Motor neuron (in vitro differentiated cells): ENCODE results near the gene LRP11. TPM values are rescaled to one million over a fixed set of nuclear protein-coding genes. Genes with fewer than 3 reads are reported as not detected.

Experiments used
- ATAC-seq, 8 experiments: fragments of 200-7000 bp; cut with Tn5 transposase; replicated peaks in 6 of 8; 2 replicates each; pipeline ENCODE4 v1.8.0; 2021; ENCODE audit warnings: mild to moderate bottlenecking in 8 of 8, moderate library complexity in 8 of 8
- H3K27ac ChIP-seq, 2 donors: fragments of 250-450 bp; sonication (Bioruptor Pico); 2 replicates each; pipeline ENCODE4 v1.9.0; 2021; ENCODE audit warnings: antibody characterized with exemption in 2 of 2, mild to moderate bottlenecking in 2 of 2, moderate library complexity in 1 of 2
- H3K4me1 ChIP-seq, 2 donors: fragments of 250-450 bp; sonication (Bioruptor Pico); replicated peaks in 1 of 2; 2 replicates each; pipeline ENCODE4 v1.6.1; 2021; ENCODE audit warnings: antibody characterized with exemption in 2 of 2, mild to moderate bottlenecking in 2 of 2, moderate library complexity in 1 of 2
- H3K4me3 ChIP-seq, 5 donors: fragments of 250-450 bp; sonication (Bioruptor Pico); 2 replicates each; pipeline ENCODE4 v1.9.0; 2021; ENCODE audit warnings: antibody characterized with exemption in 5 of 5, mild to moderate bottlenecking in 5 of 5, moderate library complexity in 4 of 5
- WGBS, 10 experiments: fragments of 450-650 bp; shearing (Covaris generic); methylation state at CpG; one replicate each; pipeline ENCODE4 v1.0.0; 2022; 5-methylcytosine and 5-hydroxymethylcytosine counted together
- in situ Hi-C, 9 experiments: fragments of 400-800 bp; cut with MboI; loops; one replicate each; pipeline ENCODE4 v1.15.0; 2021; ENCODE audit warnings: low sequenced_read_pairs in 9 of 9, low pct_unique_long_range_greater_than_20kb in 2 of 9; ENCODE audit not compliant: unreplicated experiment in 9 of 9
- total RNA-seq, 8 experiments: library from RNA; unstranded; fragments of 300-600 nt; gene quantifications; 2 replicates each; pipeline versions ENCODE4 v1.2.3 to v1.2.4, GENCODE V29; 2022

Gene LRP11
- total RNA-seq, 8 experiments from 2014 or later: 10.1 to 31.2 (median 21.5) TPM

- no peak overlapping the region for H3K27ac ChIP-seq
- 0 to 80% (median 23%) methylated on average over 1 to 5 of the region's 5 CpGs; no CpG with 5 or more reads in 4 of the 10 experiments for WGBS, 10 experiments
- H3K4me1 ChIP-seq: no peaks in the 10 kb centered on the region
- H3K4me3 ChIP-seq: no peak overlapping the region
- in situ Hi-C loops: no loop called here
- ATAC-seq: no peak
These were observed 39.9 kb upstream of the LRP11 start for GRCh38 chr6:149903938-149904611.

GRCh38 chr6:149901444-149902140, 37.4 kb upstream of the LRP11 start:
- Histone ChIP-seq H3K4me3 (no peak overlapping the region), H3K4me1 (no peaks in the 10 kb centered on the region), H3K27ac (no peak overlapping the region)
- no peak for ATAC-seq
- in situ Hi-C loops: no loop called here
- WGBS, 10 experiments: 62 to 83% (median 70%) methylated on average over 3 to 6 of the region's 6 CpGs; no CpG with 5 or more reads in 3 of the 10 experiments

DNA sequence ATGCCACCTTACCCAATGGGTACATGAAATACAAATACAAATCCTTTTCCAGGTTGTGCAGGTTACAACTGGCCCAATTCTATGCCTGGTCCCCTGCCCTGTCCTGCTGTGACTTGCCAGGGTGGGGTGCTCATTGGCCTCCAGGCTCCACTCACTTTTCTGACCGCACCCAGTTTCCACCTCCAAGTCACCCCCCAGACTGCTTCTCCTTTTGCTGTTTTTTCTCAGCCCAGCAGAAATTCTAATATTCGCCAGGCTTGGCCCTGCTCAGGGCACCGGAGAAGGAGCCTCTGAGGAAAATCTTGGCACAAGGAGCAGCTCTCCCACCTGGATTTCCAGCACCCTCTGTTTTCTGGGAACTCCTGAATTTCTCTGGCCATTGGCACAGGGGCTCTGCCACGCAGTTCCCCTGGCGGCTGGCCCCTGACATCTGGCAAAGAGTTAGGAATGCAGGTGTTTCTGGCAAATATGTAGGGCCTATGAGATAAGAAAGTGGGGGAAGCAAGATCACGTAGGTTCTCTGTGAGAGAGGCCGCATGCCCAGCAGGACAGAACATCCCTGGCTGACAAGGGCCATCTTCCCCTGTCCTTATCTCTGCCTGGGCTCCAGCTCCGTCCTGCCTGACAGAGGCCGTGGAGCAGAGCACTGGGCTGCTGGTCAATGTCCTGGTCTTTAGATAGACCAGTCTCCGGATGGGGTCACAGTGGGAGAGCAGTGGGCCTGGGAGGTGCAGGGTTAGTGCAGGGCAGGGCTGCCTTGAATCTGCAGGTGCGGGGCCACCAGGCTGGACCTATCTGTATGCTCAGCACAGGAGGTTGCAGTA, 36.7 kb upstream of the LRP11 start:
- H3K27ac ChIP-seq: no peak overlapping the region
- H3K4me1 ChIP-seq: no peaks in the 10 kb centered on the region
- 60 to 100% (median 90%) methylated on average over 1 to 7 of the region's 11 CpGs; no CpG with 5 or more reads in 3 of the 10 experiments for WGBS, 10 experiments
- peak in 1 of 8 experiments; percentile 10 for ATAC-seq
- in situ Hi-C loops: no loop called here
- no peak overlapping the region for H3K4me3 ChIP-seq

- no peak for ATAC-seq
- 20 to 80% (median 68%) methylated on average over 1 to 4 of the region's 7 CpGs; no CpG with 5 or more reads in 2 of the 10 experiments for WGBS, 10 experiments
- Histone ChIP-seq H3K4me1 (no peaks in the 10 kb centered on the region), H3K27ac (no peak overlapping the region), H3K4me3 (no peak overlapping the region)
- in situ Hi-C loops: no loop called here
These were observed 35.9 kb upstream of the LRP11 start for GRCh38 chr6:149899926-149900619.

GRCh38 chr6:149899486-149899885, 35.3 kb upstream of the LRP11 start:
- no peak for ATAC-seq
- in situ Hi-C loops: no loop called here
- WGBS, 10 experiments: 0 to 93% (median 87%) methylated on average over 1 to 6 of the region's 6 CpGs; no CpG with 5 or more reads in 4 of the 10 experiments
- H3K4me1 ChIP-seq: no peaks in the 10 kb centered on the region
- no peak overlapping the region for H3K4me3 ChIP-seq
- no peak overlapping the region for H3K27ac ChIP-seq

DNA sequence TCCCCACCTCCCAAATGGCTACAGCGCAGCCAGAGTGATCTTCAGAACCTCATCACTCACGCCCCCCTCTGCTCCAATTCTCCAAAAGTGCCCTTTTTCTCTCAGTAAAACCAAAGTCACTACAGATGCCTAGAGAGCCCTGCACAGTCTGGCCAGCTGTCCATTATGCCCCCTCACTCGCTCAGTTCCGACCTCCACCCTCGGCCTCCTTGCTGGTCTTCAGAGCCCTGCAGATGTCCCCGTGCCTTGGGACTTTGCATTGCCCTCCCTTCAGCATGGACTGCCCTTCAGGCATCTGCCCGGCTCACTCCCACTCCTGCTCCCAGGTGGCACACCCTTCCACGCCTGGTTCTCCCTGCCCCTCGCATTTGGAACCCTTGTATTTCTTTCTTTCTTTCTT, 34.8 kb upstream of the LRP11 start:
- in situ Hi-C loops: no loop called here
- 70 to 90% (median 80%) methylated on average over 2 to 9 of the region's 9 CpGs; no CpG with 5 or more reads in 3 of the 10 experiments for WGBS, 10 experiments
- no peak for ATAC-seq
- Histone ChIP-seq H3K4me1 (no peaks in the 10 kb centered on the region), H3K4me3 (no peak overlapping the region), H3K27ac (no peak overlapping the region)

DNA sequence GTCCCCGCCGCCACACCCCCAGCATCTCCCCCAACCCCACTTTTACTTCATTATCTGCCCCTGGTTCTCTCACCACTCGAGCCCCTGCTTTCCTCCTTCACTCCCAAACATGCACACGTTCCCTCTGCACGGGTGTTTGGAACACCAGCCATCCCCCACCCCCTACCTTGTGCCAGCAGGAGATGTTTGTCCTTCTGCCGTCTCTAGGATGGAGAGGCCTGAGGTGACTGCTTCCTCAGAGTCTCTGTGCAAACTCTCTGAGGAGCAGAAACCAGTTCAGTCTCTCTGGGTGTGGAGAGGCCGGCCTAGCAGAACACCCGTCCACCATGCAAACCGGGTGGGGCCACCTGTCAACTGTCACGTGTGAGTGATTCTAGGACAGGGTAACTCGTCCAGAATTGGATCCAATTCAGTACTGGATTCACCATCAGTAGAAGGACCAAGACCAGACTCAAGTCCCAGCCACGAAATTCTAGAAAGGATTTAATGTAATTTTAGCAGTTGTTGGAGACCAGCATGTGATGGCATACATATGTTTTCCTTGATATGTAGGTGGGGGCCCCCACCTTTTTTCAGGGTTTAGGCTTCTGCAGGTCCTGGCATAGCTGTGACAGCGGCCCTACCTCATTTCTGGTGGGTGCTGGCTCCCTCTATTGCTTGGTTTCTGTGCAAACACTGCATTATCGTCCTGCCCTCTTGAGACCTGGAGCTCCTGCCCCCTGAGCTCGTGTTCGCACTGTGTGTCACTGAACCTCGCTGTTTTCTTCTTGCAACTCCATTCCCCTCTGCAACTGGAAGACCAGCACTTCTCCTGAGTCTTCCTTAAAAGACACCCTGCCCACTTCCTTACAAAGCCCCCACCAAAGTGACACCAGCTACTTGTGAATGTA, 33.9 kb upstream of the LRP11 start, which contains the start of gene RAET1E:
TSS of gene RAET1E (minus strand) at position 259 of the 890 bp plus-strand sequence. CDS start 7,212 bp downstream, outside the sequence.
- in situ Hi-C loops: no loop called here
- no peak within 1 kb of the TSS for H3K4me3 ChIP-seq
- peak in 2 of 8 experiments; percentile 4 to 15 for ATAC-seq
- 35 to 100% (median 53%) methylated on average over 1 to 8 of the region's 17 CpGs; no CpG with 5 or more reads in 1 of the 10 experiments for WGBS, 10 experiments
- H3K27ac ChIP-seq: no peak within 1 kb of the TSS
- no peaks in the 10 kb centered on the region for H3K4me1 ChIP-seq

DNA sequence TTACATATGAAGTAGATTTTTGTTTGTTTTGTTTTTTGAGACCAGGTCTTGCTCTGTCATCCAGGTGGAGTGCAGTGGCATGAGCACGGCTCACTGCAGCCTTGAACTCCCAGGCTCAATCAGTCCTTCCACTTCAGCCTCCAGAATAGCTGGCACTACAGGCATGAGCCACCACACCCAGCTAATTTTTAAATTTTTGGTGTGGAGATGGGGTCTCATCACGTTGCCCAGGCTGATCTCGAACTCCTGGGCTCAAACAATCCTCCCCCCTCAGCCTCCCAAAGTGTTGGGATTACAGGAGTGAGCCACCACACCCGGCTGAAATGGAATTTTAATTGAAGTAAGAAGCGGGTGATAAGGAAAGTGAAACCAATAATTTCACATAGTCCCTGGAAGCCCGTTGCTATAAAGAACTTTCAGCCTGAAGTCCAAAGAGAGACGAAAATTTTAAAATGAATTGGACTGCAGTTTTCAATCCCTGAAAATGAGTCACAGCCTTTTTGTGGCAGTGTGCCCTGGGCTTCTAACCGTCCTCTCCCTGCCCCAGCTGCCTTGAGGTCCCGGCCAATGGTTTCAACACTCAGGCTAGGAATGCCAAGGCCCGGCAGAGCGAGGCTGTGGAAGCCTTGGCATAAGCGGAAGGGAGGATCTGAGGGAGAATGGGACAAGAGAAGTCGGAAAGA, 33.0 kb upstream of the LRP11 start:
- WGBS, 10 experiments: 7 to 90% (median 59%) methylated on average over 1 to 12 of the region's 13 CpGs
- H3K4me3 ChIP-seq: no peak overlapping the region
- H3K4me1 ChIP-seq: no peaks in the 10 kb centered on the region
- in situ Hi-C loops: no loop called here
- ATAC-seq: peak in 3 of 8 experiments; percentile 32 to 79 (median 78)
- no peak overlapping the region for H3K27ac ChIP-seq

DNA sequence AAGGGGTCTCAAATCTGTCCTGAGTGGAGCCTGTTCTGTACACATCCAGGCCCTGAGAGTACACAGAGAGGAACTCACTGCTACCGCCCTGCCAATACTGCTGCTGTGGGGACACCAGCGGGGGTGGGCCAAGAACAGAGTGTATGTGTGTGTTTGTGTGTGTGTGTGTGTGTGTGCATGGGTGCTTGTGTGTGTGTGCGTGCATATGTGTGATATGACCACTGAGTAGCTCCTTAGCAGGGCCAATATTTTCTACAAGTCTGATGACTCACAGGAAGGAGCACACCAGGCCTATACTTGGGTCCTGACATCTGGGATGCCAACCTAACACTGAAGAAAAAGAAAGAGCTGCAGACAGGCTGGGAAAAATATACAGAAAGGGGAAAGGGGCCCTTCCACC, 32.3 kb upstream of the LRP11 start:
- H3K4me3 ChIP-seq: no peak overlapping the region
- H3K4me1 ChIP-seq: no peaks in the 10 kb centered on the region
- WGBS, 10 experiments: 57 to 80% (median 60%) methylated on average over 1 to 3 of the region's 3 CpGs; no CpG with 5 or more reads in 5 of the 10 experiments
- ATAC-seq: no peak
- H3K27ac ChIP-seq: no peak overlapping the region
- in situ Hi-C loops: no loop called here

DNA sequence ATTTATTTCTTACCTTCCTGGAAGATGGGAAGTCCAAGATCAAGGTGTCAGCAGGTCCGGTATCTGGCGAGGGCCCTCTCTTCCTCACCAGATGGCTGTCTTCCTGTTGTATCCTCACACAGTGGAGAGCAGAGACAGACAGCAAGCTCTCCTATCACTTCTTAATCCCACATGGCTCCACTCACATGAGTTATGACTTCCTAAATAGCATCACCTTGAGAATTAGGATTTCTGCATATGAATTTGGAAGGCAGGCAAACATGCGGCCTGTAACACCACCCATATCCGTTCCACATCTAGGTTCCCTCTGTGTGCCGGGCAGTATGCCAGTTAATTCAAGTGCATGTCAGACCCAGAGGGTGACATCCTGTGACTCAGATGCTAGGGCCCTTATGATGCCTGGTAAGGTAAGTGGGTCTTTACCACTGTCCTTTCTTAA, 31.7 kb upstream of the LRP11 start:
- ATAC-seq: peak in 2 of 8 experiments; percentile 5 to 54
- in situ Hi-C loops: no loop called here
- 79 to 92% (median 89%) methylated on average over 2 of the region's 5 CpGs; no CpG with 5 or more reads in 6 of the 10 experiments for WGBS, 10 experiments

DNA sequence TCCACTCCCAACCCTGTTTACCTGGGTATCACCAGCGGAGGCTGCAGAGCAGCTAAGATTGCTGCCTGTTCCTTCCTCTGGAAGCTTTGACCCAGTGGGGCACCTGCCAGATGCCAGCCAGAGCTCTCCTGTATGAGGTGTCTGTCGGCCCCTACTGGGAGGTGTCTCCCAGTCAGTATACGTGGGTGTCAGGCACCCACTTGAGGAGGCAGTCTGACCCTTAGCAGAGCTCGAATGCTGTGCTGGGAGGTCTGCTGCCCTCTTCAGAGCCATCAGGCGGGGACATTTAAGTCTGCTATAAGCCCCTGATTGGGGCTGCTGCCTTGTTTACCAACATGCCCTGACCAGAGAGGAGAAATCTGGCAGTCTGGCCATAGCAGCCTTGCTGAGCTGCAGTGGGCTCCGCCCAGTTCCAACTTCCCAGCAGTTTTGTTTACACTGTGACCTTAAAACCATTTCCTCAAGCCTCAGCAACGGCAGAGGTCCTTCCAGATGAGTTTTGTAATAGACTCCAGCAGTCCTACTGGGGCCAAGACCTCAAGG, 31.0 kb upstream of the LRP11 start:
- no peak overlapping the region for H3K4me3 ChIP-seq
- WGBS, 10 experiments: 30 to 100% (median 55%) methylated on average over 1 to 5 of the region's 7 CpGs; no CpG with 5 or more reads in 2 of the 10 experiments
- ATAC-seq: peak in 3 of 8 experiments; percentile 19 to 61 (median 21)
- H3K27ac ChIP-seq: no peak overlapping the region
- in situ Hi-C loops: no loop called here
- no peaks in the 10 kb centered on the region for H3K4me1 ChIP-seq

More for the DNA sequence above, 31.7 kb upstream of the LRP11 start:
- Histone ChIP-seq H3K27ac (no peak overlapping the region), H3K4me3 (no peak overlapping the region), H3K4me1 (no peaks in the 10 kb centered on the region)
